ENCODE results near the gene ZNF865. TPM values are rescaled to one million over a fixed set of nuclear protein-coding genes. Genes with fewer than 3 reads are reported as not detected.

Gene ZNF865
- total and polyA plus RNA-seq, 2 donors (not counting 3 experiments of a cell fraction or from before 2014, with no cell fraction given), result 4.0 to 10.1 TPM

DNA sequence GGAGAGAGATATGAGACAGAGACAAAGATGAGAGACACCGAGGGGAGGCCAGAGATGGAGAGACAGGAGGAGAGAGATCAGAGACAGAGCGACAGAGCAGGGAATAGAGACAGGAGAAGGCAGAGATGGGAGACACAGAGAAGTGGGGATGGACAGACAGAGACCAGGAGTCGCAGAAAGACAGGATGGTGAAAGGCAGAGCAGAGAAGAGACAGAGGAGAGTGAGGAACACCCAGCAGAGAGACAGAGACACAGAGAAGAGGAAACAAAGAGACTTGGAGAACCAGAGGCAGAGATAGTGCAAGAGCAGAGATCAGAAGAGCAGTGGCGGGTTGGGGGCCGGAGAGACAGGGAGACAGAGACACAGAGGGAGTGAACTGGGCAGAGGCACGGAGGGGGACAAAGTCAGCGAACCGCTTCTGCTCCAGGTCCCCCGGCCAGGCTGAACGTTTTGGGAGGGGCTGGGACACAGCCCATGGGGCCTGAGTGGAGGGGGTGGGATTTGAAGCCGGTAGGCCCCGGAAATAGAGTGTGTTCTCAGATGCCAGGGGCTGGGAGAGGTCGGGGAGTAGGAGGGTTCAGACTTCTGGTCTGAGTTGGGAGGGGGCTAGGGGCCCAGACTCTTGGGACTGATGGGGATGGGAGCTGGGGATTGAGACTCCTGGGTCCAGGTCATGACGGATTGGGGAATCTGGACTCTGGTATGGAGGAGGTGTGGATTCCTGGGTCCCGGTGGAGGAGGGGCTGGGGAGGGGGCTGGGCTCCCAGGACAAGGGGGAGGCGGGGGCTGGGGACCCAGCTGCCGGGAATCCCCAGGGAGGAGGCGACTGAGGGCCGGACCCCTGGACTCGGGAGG is 25.5 kb upstream of the ZNF865 start:
- BruUV-seq (replicated peaks), result TSS peak; percentile 26
- Histone ChIP-seq H3K9me3 (replicated peaks; ENCODE audit: control insufficient read depth, insufficient read depth, low read length) (no peaks in the 10 kb centered on the region), H3K27ac (ENCODE audit: insufficient read depth, low read depth, low read length) (peak overlapping the region; percentile 59), H3K79me2 (ENCODE audit: control insufficient read depth, insufficient read depth, low read length) (peaks cover 12% of the 10 kb centered on the region), H3K4me1 (ENCODE audit: control insufficient read depth, extremely low read depth, insufficient read depth, low read length) (peaks cover 4% of the 10 kb centered on the region), H3K36me3 (ENCODE audit: control insufficient read depth in 2 of 2, extremely low read depth in 1 of 2, insufficient read depth in 2 of 2, low read length in 2 of 2) (peaks cover 0 to 7% of the 10 kb centered on the region in 2 experiments), H3K9me1 (replicated peaks; ENCODE audit: control insufficient read depth, extremely low read depth, insufficient read depth, low read length) (no peaks in the 10 kb centered on the region), H3K27me3 (ENCODE audit: control insufficient read depth in 2 of 2, insufficient read depth in 2 of 2, low read length in 2 of 2) (peaks cover 3 to 6% of the 10 kb centered on the region in 2 experiments), H3K4me3 (replicated peaks in 1 of 3; ENCODE audit: insufficient read depth in 1 of 3, low read depth in 1 of 3, low read length in 3 of 3) (peak overlapping the region; percentile 49 to 98 (median 84)), H2AFZ (ENCODE audit: low read depth, low read length) (peak overlapping the region; percentile 79), H3K4me2 (ENCODE audit: insufficient read depth, low read length) (peak overlapping the region; percentile 61), H4K20me1 (replicated peaks; ENCODE audit: control insufficient read depth, extremely low read depth, insufficient read depth, low read length) (no peaks in the 10 kb centered on the region), H3K9ac (replicated peaks; ENCODE audit: extremely low read depth, insufficient read depth, low read length) (peak overlapping the region; percentile 83)
- TF ChIP-seq POLR2A (IDR thresholded peaks at IDR 0.05; ENCODE audit: low read depth, low read length) (peak; percentile 17), EZH2 (IDR thresholded peaks at IDR 0.05; ENCODE audit: borderline replicate concordance, low read depth, low read length, severe bottlenecking) (no peak)
- TF ChIP-seq, protein P1, sequence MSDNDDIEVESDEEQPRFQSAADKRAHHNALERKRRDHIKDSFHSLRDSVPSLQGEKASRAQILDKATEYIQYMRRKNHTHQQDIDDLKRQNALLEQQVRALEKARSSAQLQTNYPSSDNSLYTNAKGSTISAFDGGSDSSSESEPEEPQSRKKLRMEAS (IDR thresholded peaks at IDR 0.05; ENCODE audit: insufficient read depth, insufficient read length), result no peak
- ChIA-PET POLR2A (interaction anchor here (0.6 kb wide), 1 partner anchor 34 kb away, joined by 5 read pairs; no protein-coding TSS in a partner anchor), CTCF (interaction anchor here (1.0 kb wide), 1 partner anchor 76 kb away, joined by 3 read pairs; no protein-coding TSS in a partner anchor)
- intact Hi-C loops (cut with micrococcal nuclease), result loop anchor here (1.0 to 2.0 kb wide), 3 partner anchors 19 to 63 kb away; partner anchors contain the start of gene FIZ1
- DNase-seq (ENCODE audit: low read depth, low spot score) (peak; percentile 5), FAIRE-seq (no peak)
- dilution Hi-C loops (cut with MboI; ENCODE audit: extremely low pct_ligation_motif_present, low sequenced_read_pairs), result no loop called here

DNA sequence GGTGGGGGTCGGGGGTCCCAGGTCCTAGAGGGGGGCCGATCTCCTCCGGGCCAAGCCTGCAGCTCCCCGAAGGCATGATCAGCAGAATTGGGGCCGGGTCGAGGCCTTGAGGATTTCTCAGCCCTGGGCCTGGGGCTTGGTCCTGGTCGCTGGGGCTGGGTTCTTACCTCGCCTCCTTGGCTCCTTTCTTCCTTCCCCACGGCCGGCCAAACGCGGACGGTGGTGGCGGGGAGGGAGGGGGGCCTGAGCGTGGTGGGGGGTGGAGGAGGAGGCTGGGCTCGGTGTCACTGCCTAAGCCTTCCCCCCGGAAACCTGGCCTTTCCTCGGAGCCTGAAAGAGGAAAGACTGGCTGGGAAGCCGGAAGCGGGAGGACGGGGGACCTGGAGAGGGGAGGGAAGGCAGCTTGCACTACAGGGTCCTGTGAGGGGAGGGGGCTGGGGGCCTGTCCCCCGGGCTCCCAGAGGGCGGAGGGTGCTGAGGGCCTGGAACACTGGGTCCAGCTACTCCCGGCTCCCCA is 24.8 kb upstream of the ZNF865 start, which contains the start of gene ZNF579:
Gene ZNF579, minus strand, starts transcription at position 221 of the 517 bp plus-strand sequence. CDS start 1,209 bp downstream, outside the sequence.
- DNase-seq (ENCODE audit: low read depth, low spot score), result peak; percentile 81
- Histone ChIP-seq H3K9ac (replicated peaks; ENCODE audit: extremely low read depth, insufficient read depth, low read length) (peak within 1 kb of the TSS; percentile 83), H3K9me1 (replicated peaks; ENCODE audit: control insufficient read depth, extremely low read depth, insufficient read depth, low read length) (no peaks in the 10 kb centered on the region), H3K4me3 (replicated peaks in 1 of 3; ENCODE audit: insufficient read depth in 1 of 3, low read depth in 1 of 3, low read length in 3 of 3) (peak within 1 kb of the TSS; percentile 62 to 98 (median 84)), H3K4me1 (ENCODE audit: control insufficient read depth, extremely low read depth, insufficient read depth, low read length) (peaks cover 4% of the 10 kb centered on the region), H4K20me1 (replicated peaks; ENCODE audit: control insufficient read depth, extremely low read depth, insufficient read depth, low read length) (no peaks in the 10 kb centered on the region), H3K36me3 (ENCODE audit: control insufficient read depth in 2 of 2, extremely low read depth in 1 of 2, insufficient read depth in 2 of 2, low read length in 2 of 2) (peaks cover 0 to 7% of the 10 kb centered on the region in 2 experiments), H3K27me3 (ENCODE audit: control insufficient read depth in 2 of 2, insufficient read depth in 2 of 2, low read length in 2 of 2) (peaks cover 4 to 7% of the 10 kb centered on the region in 2 experiments), H3K9me3 (replicated peaks; ENCODE audit: control insufficient read depth, insufficient read depth, low read length) (no peaks in the 10 kb centered on the region), H3K79me2 (ENCODE audit: control insufficient read depth, insufficient read depth, low read length) (peaks cover 12% of the 10 kb centered on the region), H3K27ac (ENCODE audit: insufficient read depth, low read depth, low read length) (peak within 1 kb of the TSS; percentile 59), H3K4me2 (ENCODE audit: insufficient read depth, low read length) (peak within 1 kb of the TSS; percentile 78), H2AFZ (ENCODE audit: low read depth, low read length) (peak within 1 kb of the TSS; percentile 99)
- dilution Hi-C loops (cut with MboI; ENCODE audit: extremely low pct_ligation_motif_present, low sequenced_read_pairs) (no loop called here), intact Hi-C loops (cut with micrococcal nuclease) (loop anchor here (1.0 to 2.0 kb wide), 3 partner anchors 18 to 63 kb away; partner anchors contain the start of gene FIZ1)
- no peak for TF ChIP-seq FOS (IDR thresholded peaks at IDR 0.05; ENCODE audit: borderline replicate concordance, insufficient read depth, low read length)
- TF ChIP-seq POLR2AphosphoS5 (IDR thresholded peaks at IDR 0.05; ENCODE audit: insufficient read depth, low read depth, low read length), result peak; percentile 47
- TF ChIP-seq, protein P1 (IDR thresholded peaks at IDR 0.05; ENCODE audit: insufficient read depth, insufficient read length), result no peak
- no peak for TF ChIP-seq GATA2 (IDR thresholded peaks at IDR 0.05; ENCODE audit: insufficient read depth, insufficient read length, low read depth, low read length)
- no peak for TF ChIP-seq EZH2 (IDR thresholded peaks at IDR 0.05; ENCODE audit: borderline replicate concordance, low read depth, low read length, severe bottlenecking)
- peak; percentile 17 for TF ChIP-seq POLR2A (IDR thresholded peaks at IDR 0.05; ENCODE audit: low read depth, low read length)
- TF ChIP-seq, protein P2, sequence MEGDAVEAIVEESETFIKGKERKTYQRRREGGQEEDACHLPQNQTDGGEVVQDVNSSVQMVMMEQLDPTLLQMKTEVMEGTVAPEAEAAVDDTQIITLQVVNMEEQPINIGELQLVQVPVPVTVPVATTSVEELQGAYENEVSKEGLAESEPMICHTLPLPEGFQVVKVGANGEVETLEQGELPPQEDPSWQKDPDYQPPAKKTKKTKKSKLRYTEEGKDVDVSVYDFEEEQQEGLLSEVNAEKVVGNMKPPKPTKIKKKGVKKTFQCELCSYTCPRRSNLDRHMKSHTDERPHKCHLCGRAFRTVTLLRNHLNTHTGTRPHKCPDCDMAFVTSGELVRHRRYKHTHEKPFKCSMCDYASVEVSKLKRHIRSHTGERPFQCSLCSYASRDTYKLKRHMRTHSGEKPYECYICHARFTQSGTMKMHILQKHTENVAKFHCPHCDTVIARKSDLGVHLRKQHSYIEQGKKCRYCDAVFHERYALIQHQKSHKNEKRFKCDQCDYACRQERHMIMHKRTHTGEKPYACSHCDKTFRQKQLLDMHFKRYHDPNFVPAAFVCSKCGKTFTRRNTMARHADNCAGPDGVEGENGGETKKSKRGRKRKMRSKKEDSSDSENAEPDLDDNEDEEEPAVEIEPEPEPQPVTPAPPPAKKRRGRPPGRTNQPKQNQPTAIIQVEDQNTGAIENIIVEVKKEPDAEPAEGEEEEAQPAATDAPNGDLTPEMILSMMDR (IDR thresholded peaks at IDR 0.05; ENCODE audit: extremely low read depth in 1 of 2, insufficient read depth in 1 of 2, low read depth in 1 of 2, low read length in 2 of 2), result no peak
- TF ChIP-seq MYC (IDR thresholded peaks at IDR 0.05; ENCODE audit: low read depth, low read length), result peak; percentile 58
- TF ChIP-seq JUN (IDR thresholded peaks at IDR 0.05; ENCODE audit: borderline replicate concordance, insufficient read depth, insufficient read length, low read depth), result no peak
- ChIA-PET CTCF (interaction anchor here (0.6 to 1.0 kb wide), 3 partner anchors 24 to 77 kb away, joined by 3 read pairs; no protein-coding TSS in a partner anchor), POLR2A (interaction anchor here (1.5 kb wide), 1 partner anchor 19 kb away, joined by 5 read pairs; the partner anchor contains the start of gene FIZ1)
- peak; percentile 77 for FAIRE-seq
- BruUV-seq (replicated peaks), result no TSS peak
